Mammary epithelial cell (primary cell): ENCODE measurements around the gene B3GALT6.

Source experiments
- CTCF ChIP-seq, 2 donors: IDR thresholded peaks in 1 of 2; conservative IDR thresholded peaks in 1 of 2; 2 replicates each; pipeline ENCODE4 v1.5.1; 2011 to 2012; ENCODE audit warnings: inconsistent platforms in 2 of 2, low read length in 2 of 2, mild to moderate bottlenecking in 2 of 2, control low read depth in 1 of 2, low read depth in 1 of 2; ENCODE audit not compliant: insufficient read depth in 1 of 2; ENCODE audit errors: extremely low read depth in 1 of 2
- EZH2 ChIP-seq: IDR thresholded peaks from 2 replicates; pipeline ENCODE4 v1.6.1; 2012; ENCODE audit warnings: low read length, inconsistent platforms, borderline replicate concordance

- no peak for TF ChIP-seq CTCF (conservative IDR thresholded peaks at IDR 0.05 in 1 of 2, IDR thresholded peaks at IDR 0.05 in 1 of 2; ENCODE audit: extremely low read depth in 1 of 2, insufficient read depth in 1 of 2, low read depth in 1 of 2, low read length in 2 of 2)
- TF ChIP-seq EZH2: no peak
Observed at GRCh38 chr1:1273512-1274298, 41.7 kb downstream of the B3GALT6 start, which contains the start of gene UBE2J2.
